Retinal pigment epithelial cell (primary cell): ENCODE results near the gene KAT6B.

ENCODE experiments used
- DNase-seq: peaks from one replicate; pipeline ENCODE4 v3.0.0-alpha.2; 2010; ENCODE audit warnings: low read depth
- H3K4me3 ChIP-seq: 2 replicates; pipeline ENCODE4 v1.5.1; 2011; ENCODE audit warnings: mild to moderate bottlenecking, low read length, control low read depth, moderate library complexity
- CTCF ChIP-seq: conservative IDR thresholded peaks from 2 replicates; pipeline ENCODE4 v1.5.1; 2011; ENCODE audit warnings: low read depth, low read length, control low read depth, inconsistent platforms

The KAT6B gene

GRCh38 chr10:75014516-75015230 is 188.3 kb downstream of the KAT6B start:
- no peak overlapping the region for H3K4me3 ChIP-seq
- no peak for DNase-seq
- no peak for TF ChIP-seq CTCF

DNA sequence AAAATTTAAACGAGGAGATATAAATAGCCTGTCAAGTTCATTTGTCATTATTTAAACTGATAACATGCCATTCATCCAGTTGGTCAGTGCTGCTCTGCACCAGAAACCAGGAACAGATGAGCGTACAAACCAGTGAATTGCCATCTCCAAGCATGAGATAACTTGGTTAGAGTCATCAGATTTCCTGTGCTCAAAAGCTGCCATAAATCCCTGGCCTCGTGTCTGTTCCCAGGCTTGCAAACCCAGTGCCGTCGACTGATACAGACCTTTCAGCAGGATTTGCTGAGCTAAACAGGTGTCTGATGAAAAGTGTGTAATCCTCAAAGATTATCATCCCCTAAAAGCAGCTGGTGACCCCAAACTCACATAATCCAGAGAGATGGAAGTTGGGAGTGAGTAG is 189.0 kb downstream of the KAT6B start:
- no peak for TF ChIP-seq CTCF
- no peak overlapping the region for H3K4me3 ChIP-seq
- DNase-seq: no peak

DNA sequence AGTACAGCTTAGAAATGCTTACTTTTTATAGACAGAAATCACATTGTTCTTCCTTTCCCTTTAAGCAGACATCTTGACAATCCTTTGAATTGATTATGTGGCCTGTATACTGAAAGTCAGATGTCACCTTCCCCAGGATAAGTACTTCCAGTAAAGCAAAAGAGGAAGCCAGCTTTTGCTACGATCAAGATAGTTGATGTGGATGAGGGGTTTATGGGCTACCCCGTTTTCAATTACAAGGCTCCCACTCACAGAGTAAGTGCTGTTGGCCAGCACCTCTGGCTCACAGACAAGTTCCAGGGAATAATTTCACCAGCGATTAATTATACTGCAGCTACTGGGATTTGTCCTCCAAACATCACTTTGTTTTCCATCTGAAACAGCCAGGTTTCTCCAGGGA is 189.9 kb downstream of the KAT6B start:
- TF ChIP-seq CTCF: no peak
- H3K4me3 ChIP-seq: no peak overlapping the region
- DNase-seq: no peak

GRCh38 chr10:75018251-75018650 is 191.9 kb downstream of the KAT6B start:
- no peak for TF ChIP-seq CTCF
- no peak for DNase-seq
- H3K4me3 ChIP-seq: no peak overlapping the region

DNA sequence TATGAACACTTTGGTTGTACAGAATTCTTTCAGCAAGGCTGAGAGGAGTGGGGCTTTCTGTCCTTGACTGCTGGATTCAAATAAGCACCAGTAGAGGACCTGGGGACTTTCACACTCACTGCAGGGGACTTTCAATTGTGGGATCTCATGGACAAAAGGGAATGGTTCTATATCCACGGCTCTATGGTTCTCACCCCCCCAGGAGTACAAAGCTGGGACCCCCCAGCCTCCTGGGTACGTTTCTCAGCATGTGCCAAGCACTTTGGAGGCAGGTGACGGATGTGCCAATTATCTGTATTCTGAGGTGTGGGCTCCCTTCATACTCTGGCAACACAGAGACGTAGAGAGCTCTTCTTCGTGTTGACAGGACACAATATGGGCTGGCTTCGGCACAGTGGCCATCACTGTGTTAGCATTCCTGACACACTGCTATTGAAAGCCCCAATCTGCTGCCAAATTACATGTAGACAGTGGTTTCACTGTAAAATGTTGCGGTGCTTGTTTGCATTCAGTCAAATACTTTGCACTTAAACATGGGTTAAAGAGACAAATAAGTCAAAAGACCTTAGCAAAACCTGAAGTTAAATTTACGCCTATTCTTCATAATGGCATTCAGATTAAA is 192.4 kb downstream of the KAT6B start:
- no peak for TF ChIP-seq CTCF
- H3K4me3 ChIP-seq: no peak overlapping the region
- no peak for DNase-seq

DNA sequence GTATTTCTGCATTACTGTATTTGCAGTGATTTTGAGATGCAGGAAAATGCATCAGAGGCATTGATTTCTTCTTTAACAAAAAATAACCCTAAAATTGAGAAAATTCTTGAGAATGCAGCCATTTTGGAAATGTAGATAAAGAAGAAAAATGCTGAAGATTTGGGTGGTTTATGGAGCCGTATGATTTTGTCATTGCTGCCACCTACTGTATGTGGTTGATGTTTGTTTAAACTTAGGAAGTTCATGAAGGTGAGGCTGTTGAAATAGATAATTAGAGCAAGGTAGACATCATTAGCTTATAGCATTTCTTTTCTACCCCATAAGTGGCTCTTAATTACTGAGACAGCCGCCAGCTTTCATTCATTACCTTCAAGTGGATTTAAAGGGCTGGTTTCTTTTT is 193.0 kb downstream of the KAT6B start:
- H3K4me3 ChIP-seq: no peak overlapping the region
- TF ChIP-seq CTCF: peak; percentile 46
- no peak for DNase-seq

DNA sequence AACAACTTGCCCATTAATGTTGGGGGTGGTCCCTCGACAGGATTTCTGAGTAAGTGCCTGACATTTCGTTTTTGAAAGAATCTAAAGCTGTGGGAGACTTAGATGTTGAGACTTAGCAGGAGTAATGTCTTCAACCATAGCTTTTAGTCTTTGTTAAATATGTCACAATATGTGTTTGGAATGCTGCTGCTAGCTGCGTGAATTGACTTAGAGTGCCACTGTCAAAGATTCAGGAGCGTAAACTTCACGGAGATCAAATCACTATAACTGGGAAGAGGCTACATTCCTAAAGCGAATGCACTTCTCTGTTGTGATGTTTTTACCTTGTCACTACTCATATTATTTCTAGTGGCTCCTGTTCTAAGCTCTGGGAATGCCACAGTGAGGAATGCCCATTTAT is 193.8 kb downstream of the KAT6B start:
- no peak for TF ChIP-seq CTCF
- H3K4me3 ChIP-seq: no peak overlapping the region
- DNase-seq: no peak
